Effector memory CD4-positive, alpha-beta T cell (primary cell): ENCODE results near the gene IL15RA.
A peak's percentile ranks its signal among the peaks of the same experiment; 100 is the strongest.

Experiments
- DNase-seq, 3 donors: peaks; one replicate each; pipeline ENCODE4 v3.0.0-alpha.2; 2020
- H3K27ac ChIP-seq: 2 replicates; pipeline ENCODE4 v1.7.0; 2013; ENCODE audit warnings: mild to moderate bottlenecking, low read length, moderate library complexity; ENCODE audit not compliant: insufficient read depth, poor library complexity, severe bottlenecking
- H3K27me3 ChIP-seq: replicated peaks from 2 replicates; pipeline ENCODE4 v1.7.0; 2013; ENCODE audit warnings: mild to moderate bottlenecking, low read length; ENCODE audit not compliant: insufficient read depth, control insufficient read depth, poor library complexity, severe bottlenecking
- H3K36me3 ChIP-seq: 2 replicates; pipeline ENCODE4 v1.7.0; 2013; ENCODE audit warnings: mild to moderate bottlenecking, low read length, moderate library complexity; ENCODE audit not compliant: control insufficient read depth, insufficient read depth
- H3K4me1 ChIP-seq: 2 replicates; pipeline ENCODE4 v1.7.0; 2013; ENCODE audit warnings: low read length, mild to moderate bottlenecking; ENCODE audit not compliant: control insufficient read depth, insufficient read depth, poor library complexity, severe bottlenecking
- H3K4me3 ChIP-seq: 2 replicates; pipeline ENCODE4 v1.7.0; 2013; ENCODE audit warnings: low read length, low read depth, mild to moderate bottlenecking; ENCODE audit not compliant: insufficient read depth, poor library complexity, severe bottlenecking
- H3K9me3 ChIP-seq: 2 replicates; pipeline ENCODE4 v1.7.0; 2013; ENCODE audit warnings: mild to moderate bottlenecking, low read length, moderate library complexity; ENCODE audit not compliant: control insufficient read depth
- total RNA-seq, 3 donors: gene quantifications; one replicate each; lab custom pipeline; 2026; lab: John Stamatoyannopoulos, UW

Gene IL15RA
- 8.3 to 11.6 (median 10.6) reads per million in 3 donors for total RNA-seq

DNA sequence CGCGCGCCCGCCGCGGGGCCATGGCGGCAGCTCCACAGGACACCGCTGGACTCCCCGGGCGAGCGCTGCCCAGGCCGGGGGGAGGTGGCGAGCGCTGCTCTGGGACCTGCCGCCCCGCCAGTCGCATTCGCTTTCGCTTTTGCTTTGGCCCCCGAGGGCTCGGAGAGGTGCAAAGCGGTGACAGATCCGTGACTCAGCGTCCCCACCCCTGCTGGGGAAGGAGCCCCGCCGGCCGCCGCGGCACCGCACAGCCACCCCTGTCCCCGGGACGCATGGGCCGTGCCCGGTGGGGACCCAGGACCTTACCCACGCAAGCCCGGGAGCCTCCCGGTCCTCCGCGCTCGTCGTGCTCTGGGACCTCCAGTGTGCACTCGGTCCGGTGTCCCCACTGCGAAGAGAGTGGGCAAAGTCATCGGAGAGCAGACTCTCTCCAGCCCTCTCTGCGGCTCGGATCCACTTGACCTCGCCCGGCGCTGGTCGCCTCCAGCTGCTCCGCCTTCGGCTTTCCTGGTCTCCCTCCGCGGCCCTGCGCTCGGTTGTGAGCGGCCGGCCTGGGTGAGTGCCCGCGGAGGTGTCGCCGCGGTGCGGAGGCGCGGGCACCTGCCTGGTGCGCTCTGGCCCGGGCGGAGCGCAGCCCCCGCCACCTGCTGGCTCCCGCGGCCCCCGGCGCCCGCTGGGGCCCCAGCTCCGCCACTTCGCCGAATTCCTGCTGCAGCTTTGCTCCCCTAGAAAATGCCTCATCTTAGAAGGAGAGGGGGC lies at the start of gene IL15RA:
IL15RA (minus strand) TSS at position 73 of the 759 bp plus-strand sequence; CDS start at position 22, 51 bp downstream.
- Histone ChIP-seq H3K27me3 (no peaks in the 10 kb centered on the region), H3K9me3 (no peaks in the 10 kb centered on the region), H3K4me1 (peaks cover 10% of the 10 kb centered on the region), H3K4me3 (peak within 1 kb of the TSS; percentile 92), H3K36me3 (peaks cover 3% of the 10 kb centered on the region), H3K27ac (peak within 1 kb of the TSS; percentile 93)
- DNase-seq = peak; percentile 72 to 78 (median 73)

- H3K36me3 ChIP-seq = peaks cover 41% of the 10 kb centered on the region
- H3K4me3 ChIP-seq = no peak overlapping the region
- H3K9me3 ChIP-seq = no peaks in the 10 kb centered on the region
- H3K4me1 ChIP-seq = peaks cover 15% of the 10 kb centered on the region
- DNase-seq = no peak
- H3K27me3 ChIP-seq = no peaks in the 10 kb centered on the region
- H3K27ac ChIP-seq = no peak overlapping the region
These were observed 48.4 kb upstream of the IL15RA start for GRCh38 chr10:6025683-6026255.

DNA sequence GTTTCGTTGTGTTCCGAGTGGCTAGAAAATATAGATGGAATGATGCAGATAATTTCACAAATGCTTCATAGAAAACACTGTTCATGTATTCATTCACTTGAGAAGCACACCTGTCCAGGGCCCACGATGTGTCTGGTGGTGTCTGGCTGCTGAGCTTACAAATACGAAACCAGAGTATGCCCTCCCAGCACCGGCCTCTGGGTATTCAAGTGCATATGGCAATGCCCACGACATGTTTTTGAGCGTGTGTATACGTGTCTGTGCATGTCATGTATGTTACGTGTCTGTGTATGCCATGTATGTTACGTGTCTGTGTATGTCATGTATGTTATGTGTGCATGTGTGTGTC lies 47.0 kb upstream of the IL15RA start:
- Histone ChIP-seq H3K9me3 (no peaks in the 10 kb centered on the region), H3K36me3 (peaks cover 50% of the 10 kb centered on the region), H3K4me1 (peaks cover 15% of the 10 kb centered on the region), H3K4me3 (no peak overlapping the region), H3K27ac (no peak overlapping the region), H3K27me3 (no peaks in the 10 kb centered on the region)
- DNase-seq = no peak

- H3K27me3 ChIP-seq = no peaks in the 10 kb centered on the region
- H3K9me3 ChIP-seq = no peaks in the 10 kb centered on the region
- peaks cover 55% of the 10 kb centered on the region for H3K36me3 ChIP-seq
- no peak overlapping the region for H3K27ac ChIP-seq
- H3K4me1 ChIP-seq = peaks cover 15% of the 10 kb centered on the region
- DNase-seq = no peak
- H3K4me3 ChIP-seq = no peak overlapping the region
These were observed 46.5 kb upstream of the IL15RA start for GRCh38 chr10:6023661-6024333.

DNA sequence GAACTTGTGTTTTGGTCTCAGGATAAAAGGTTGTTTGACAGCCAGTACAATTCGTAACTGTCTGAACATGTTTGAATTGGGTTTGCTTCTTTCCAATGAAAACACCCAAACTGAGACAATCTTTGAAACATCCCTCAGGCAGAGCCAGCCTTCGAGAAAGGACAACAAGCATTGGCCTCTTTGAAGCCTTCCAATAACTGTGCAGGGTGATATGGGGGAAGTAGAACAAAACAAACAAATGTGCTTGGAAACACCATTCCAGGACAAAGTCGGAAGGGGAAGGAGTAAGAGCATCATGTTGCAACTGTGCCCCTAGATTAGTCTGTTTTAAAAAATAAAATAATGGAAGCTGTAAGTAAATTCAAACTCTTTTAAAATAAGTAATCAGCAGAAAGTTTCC lies 45.3 kb upstream of the IL15RA start:
- Histone ChIP-seq H3K36me3 (peaks cover 67% of the 10 kb centered on the region), H3K9me3 (no peaks in the 10 kb centered on the region), H3K4me1 (peaks cover 8% of the 10 kb centered on the region), H3K27ac (no peak overlapping the region), H3K27me3 (no peaks in the 10 kb centered on the region), H3K4me3 (no peak overlapping the region)
- DNase-seq = no peak

GRCh38 chr10:6020826-6021225 lies 43.5 kb upstream of the IL15RA start:
- no peaks in the 10 kb centered on the region for H3K4me1 ChIP-seq
- H3K27me3 ChIP-seq = no peaks in the 10 kb centered on the region
- DNase-seq = no peak
- H3K36me3 ChIP-seq = peaks cover 79% of the 10 kb centered on the region
- no peak overlapping the region for H3K27ac ChIP-seq
- no peak overlapping the region for H3K4me3 ChIP-seq
- H3K9me3 ChIP-seq = no peaks in the 10 kb centered on the region

DNA sequence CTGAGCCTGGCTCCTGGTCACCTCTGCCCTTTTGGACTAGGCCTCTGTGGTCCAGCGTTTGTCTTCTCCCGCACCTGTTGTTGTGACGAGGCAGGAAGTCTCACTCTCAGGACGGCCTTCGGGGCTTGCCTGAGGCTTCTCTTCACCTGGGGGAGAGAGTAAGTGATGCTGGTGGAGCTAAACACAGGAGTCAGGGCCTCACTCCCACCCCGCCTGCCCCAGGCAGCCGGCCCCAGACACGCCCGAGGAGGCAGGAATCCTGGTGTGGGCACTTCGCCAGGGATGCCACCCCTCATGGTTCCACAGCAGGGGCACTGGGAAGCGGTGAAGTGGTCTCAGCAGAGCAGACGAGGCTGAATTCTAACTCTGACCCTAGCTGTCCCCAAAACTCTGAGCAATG lies 42.5 kb upstream of the IL15RA start:
- Histone ChIP-seq H3K36me3 (peaks cover 84% of the 10 kb centered on the region), H3K4me3 (no peak overlapping the region), H3K9me3 (no peaks in the 10 kb centered on the region), H3K4me1 (peaks cover 4% of the 10 kb centered on the region), H3K27me3 (no peaks in the 10 kb centered on the region), H3K27ac (peak overlapping the region; percentile 22)
- DNase-seq = no peak

DNA sequence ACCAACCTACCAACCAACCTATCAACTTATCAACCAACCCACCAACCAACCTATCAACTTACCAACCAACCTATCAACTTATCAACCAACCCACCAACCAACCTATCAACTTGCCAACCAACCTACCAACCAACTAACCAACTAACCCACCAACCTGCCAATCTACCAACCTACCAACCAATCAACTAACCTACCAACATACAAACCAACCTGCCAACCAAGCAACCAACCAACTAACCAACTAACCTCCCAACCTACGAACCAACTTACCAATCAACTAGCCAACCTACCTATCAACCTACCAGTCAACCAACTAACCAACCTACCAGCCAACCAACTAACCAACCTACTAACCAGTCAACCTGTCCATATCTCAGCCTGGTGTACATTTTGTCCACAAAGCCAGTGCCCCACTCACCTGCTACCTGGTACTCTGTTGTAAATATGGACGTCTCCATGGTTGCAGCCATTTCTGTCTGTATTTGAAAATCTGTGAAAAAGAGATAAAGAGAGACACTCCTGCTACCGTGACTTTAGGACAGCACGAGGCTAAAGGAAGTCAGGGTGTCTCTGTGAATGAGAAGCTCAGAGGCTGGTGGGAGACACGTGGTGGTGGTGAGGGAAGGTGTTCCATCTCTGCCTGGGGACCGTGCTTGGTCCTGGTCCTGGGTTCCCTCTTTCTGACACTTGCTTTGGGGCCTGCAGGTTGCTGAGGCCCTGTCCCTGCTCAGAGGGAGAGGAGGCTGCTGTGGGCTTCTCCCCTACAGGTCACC lies 41.9 kb upstream of the IL15RA start:
- Histone ChIP-seq H3K27ac (peak overlapping the region; percentile 22), H3K4me3 (no peak overlapping the region), H3K27me3 (no peaks in the 10 kb centered on the region), H3K9me3 (no peaks in the 10 kb centered on the region), H3K36me3 (peaks cover 78% of the 10 kb centered on the region), H3K4me1 (peaks cover 10% of the 10 kb centered on the region)
- no peak for DNase-seq

- H3K4me1 ChIP-seq = peaks cover 14% of the 10 kb centered on the region
- no peak for DNase-seq
- peaks cover 71% of the 10 kb centered on the region for H3K36me3 ChIP-seq
- H3K27ac ChIP-seq = peak overlapping the region; percentile 16
- H3K4me3 ChIP-seq = no peak overlapping the region
- no peaks in the 10 kb centered on the region for H3K27me3 ChIP-seq
- H3K9me3 ChIP-seq = no peaks in the 10 kb centered on the region
These were observed 41.1 kb upstream of the IL15RA start for GRCh38 chr10:6018422-6018821.
